Stimulated activated memory B cell treated with anti-CD40 and anti-IgM and Interleukin-4, amounts not matched to agents 10 μg/mL and 1 μg/mL and 100 μg/mL, for 72 hours (primary cell): ENCODE measurements around the gene TIMM17A.
"Not testable (repeated sequence)": the region's sequence is repeated elsewhere in the genome, so short reads cannot be mapped to it uniquely, and the experiment has no call there.

ENCODE experiments used
- ATAC-seq: fragments of 150-1000 bp; cut with Tn5 transposase; 2 replicates; pipeline ENCODE4 v1.10.0; 2021
- H3K27ac Mint-ChIP-seq: one replicate; pipeline ENCODE4 v1.8.0; 2022; ENCODE audit warnings: mild to moderate bottlenecking, mixed read lengths
- H3K27me3 Mint-ChIP-seq: one replicate; pipeline ENCODE4 v1.8.0; 2022; ENCODE audit warnings: mixed read lengths
- H3K36me3 Mint-ChIP-seq: one replicate; pipeline ENCODE4 v1.8.0; 2022; ENCODE audit warnings: mixed read lengths
- H3K4me1 Mint-ChIP-seq: one replicate; pipeline ENCODE4 v1.8.0; 2022; ENCODE audit warnings: mixed read lengths
- H3K4me3 Mint-ChIP-seq: one replicate; pipeline ENCODE4 v1.8.0; 2022; ENCODE audit warnings: mild to moderate bottlenecking, moderate library complexity, mixed read lengths
- H3K9me3 Mint-ChIP-seq: one replicate; pipeline ENCODE4 v1.8.0; 2022; ENCODE audit warnings: mixed read lengths

The TIMM17A gene

DNA sequence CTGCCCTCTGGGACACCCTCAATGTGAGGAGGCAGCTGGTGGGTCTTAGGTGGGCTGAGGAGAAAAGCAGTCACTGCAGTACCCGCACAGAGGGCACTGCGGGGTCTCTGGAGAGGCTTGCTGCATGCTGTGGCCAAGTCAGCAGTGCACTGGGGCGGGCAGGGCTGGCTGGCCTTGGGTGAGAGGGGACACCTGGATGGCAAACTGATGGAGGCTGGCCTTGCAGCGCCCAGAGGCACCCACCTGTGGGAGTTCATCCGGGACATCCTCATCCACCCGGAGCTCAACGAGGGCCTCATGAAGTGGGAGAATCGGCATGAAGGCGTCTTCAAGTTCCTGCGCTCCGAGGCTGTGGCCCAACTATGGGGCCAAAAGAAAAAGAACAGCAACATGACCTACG is 58.3 kb downstream of the TIMM17A start:
- no peak overlapping the region for H3K4me3 Mint-ChIP-seq
- no peaks in the 10 kb centered on the region for H3K9me3 Mint-ChIP-seq
- H3K36me3 Mint-ChIP-seq = no peaks in the 10 kb centered on the region
- no peak overlapping the region for H3K27ac Mint-ChIP-seq
- H3K27me3 Mint-ChIP-seq = peaks cover 20% of the 10 kb centered on the region
- H3K4me1 Mint-ChIP-seq = peaks cover 14% of the 10 kb centered on the region
- ATAC-seq = no peak

DNA sequence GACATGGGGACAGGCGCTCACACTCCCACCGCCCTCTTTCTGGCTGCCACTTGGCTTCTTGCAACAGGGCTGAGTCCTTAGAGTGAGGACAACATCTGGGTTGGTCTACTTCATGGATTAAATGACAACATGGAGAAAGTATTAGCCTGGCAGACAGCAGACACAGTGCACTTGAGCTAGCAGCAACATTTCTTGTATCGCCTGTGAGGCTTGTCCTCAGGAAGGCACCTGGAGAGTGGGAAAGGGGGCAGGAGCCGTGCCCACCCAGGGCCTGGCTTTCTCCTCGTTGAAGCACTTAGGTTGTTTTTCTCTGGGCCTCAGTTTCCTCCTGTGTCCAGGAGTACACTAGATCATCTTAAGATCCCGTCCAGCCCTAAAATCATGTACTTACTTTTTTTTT is 58.8 kb downstream of the TIMM17A start:
- Mint-ChIP-seq H3K4me3 (no peak overlapping the region), H3K27me3 (peaks cover 25% of the 10 kb centered on the region), H3K9me3 (no peaks in the 10 kb centered on the region), H3K27ac (no peak overlapping the region), H3K4me1 (peaks cover 14% of the 10 kb centered on the region), H3K36me3 (no peaks in the 10 kb centered on the region)
- no peak for ATAC-seq

GRCh38 chr1:202014915-202015661 is 59.8 kb downstream of the TIMM17A start:
- peaks cover 4% of the 10 kb centered on the region for H3K4me1 Mint-ChIP-seq
- H3K27ac Mint-ChIP-seq = no peak overlapping the region
- no peak overlapping the region for H3K4me3 Mint-ChIP-seq
- H3K27me3 Mint-ChIP-seq = peaks cover 35% of the 10 kb centered on the region
- no peaks in the 10 kb centered on the region for H3K9me3 Mint-ChIP-seq
- no peak for ATAC-seq
- H3K36me3 Mint-ChIP-seq = no peaks in the 10 kb centered on the region

- H3K9me3 Mint-ChIP-seq = no peaks in the 10 kb centered on the region
- no peaks in the 10 kb centered on the region for H3K36me3 Mint-ChIP-seq
These were observed 60.3 kb downstream of the TIMM17A start for GRCh38 chr1:202015662-202015937.

DNA sequence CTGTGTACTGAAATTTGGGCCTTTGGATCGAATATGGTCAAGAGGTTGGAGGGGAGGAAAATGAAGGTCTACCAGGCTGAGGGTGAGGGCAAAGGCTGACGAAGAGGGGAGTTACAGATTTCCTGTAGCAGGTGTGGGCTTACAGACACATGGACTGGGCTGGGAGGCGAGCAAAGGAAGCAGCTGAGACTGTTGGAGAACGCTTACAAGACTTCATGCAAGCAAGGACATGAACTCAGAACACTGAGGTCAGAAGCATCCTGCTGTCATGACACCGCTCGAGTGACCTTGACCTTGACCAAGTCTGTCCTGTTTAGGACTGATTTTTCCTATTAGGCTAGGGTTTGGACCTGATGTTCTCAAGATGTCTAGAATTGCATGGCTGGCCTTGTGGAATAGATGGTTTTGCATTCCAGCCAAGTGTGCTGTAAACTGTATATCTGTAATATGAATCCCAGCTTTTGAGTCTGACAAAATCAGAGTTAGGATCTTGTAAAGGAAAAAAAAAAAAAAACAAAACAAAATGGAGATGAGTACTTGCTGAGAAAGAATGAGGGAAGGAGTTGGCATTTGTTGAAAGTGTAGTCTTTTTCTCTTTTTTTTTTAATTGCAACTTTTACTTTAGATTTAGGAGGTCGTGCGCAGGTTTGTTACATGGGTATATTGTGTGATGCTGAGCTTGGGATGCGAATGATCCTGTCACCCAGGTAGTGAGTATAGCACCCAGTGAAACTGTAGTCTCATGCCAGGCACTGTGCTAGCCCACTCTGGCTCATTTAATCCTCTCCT is 60.9 kb downstream of the TIMM17A start:
- no peak overlapping the region for H3K4me3 Mint-ChIP-seq
- H3K4me1 Mint-ChIP-seq = no peaks in the 10 kb centered on the region
- H3K27ac Mint-ChIP-seq = no peak overlapping the region
- no peak for ATAC-seq
- no peaks in the 10 kb centered on the region for H3K36me3 Mint-ChIP-seq
- H3K27me3 Mint-ChIP-seq = peaks cover 37% of the 10 kb centered on the region
- H3K9me3 Mint-ChIP-seq = no peaks in the 10 kb centered on the region

More at GRCh38 chr1:202015662-202015937, 60.3 kb downstream of the TIMM17A start:
- Mint-ChIP-seq H3K4me3 (no peak overlapping the region), H3K27ac (no peak overlapping the region), H3K27me3 (peaks cover 36% of the 10 kb centered on the region), H3K4me1 (no peaks in the 10 kb centered on the region)
- no peak for ATAC-seq

GRCh38 chr1:202016811-202017748 is 61.8 kb downstream of the TIMM17A start:
- Mint-ChIP-seq H3K4me1 (no peaks in the 10 kb centered on the region), H3K9me3 (no peaks in the 10 kb centered on the region), H3K36me3 (no peaks in the 10 kb centered on the region), H3K27me3 (peaks cover 46% of the 10 kb centered on the region), H3K27ac (no peak overlapping the region), H3K4me3 (no peak overlapping the region)
- ATAC-seq = no peak

DNA sequence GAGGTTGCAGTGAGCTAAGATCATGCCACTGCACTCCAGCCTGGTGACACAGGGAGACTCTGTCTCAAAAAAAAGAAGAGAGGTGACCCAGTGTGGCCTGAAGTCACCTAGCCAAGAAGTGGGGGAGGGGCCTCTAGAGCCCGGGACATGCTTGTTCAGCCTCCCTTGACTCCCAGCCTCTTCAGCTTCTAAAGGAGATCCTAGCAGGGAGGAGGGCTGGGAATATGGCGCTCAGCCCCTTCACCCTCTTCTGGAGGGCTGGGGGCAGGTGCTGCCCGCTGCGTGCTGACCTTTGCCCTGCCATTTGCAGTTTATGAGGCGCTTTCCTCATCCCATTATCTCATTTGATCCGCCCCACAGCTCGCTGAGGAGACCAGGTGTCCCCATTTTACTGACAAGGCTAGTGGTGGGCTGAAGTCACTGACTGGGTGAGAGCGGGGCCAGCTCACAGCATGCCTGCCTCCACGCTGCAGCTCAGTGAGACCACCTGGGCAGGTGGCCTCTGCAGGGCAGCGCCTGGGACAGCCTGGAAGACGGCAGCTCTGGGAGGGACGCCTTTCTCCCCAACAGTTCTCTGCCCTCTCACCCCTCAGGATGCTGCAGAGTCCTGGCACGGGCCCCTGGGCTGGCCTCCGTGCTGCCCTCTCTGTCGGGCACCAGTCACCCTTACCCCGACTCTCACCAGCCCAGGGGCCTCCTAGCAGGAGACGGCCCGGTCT is 62.6 kb downstream of the TIMM17A start:
- Mint-ChIP-seq H3K27me3 (peaks cover 50% of the 10 kb centered on the region), H3K9me3 (no peaks in the 10 kb centered on the region), H3K27ac (no peak overlapping the region), H3K36me3 (no peaks in the 10 kb centered on the region), H3K4me3 (no peak overlapping the region), H3K4me1 (no peaks in the 10 kb centered on the region)
- no peak for ATAC-seq

DNA sequence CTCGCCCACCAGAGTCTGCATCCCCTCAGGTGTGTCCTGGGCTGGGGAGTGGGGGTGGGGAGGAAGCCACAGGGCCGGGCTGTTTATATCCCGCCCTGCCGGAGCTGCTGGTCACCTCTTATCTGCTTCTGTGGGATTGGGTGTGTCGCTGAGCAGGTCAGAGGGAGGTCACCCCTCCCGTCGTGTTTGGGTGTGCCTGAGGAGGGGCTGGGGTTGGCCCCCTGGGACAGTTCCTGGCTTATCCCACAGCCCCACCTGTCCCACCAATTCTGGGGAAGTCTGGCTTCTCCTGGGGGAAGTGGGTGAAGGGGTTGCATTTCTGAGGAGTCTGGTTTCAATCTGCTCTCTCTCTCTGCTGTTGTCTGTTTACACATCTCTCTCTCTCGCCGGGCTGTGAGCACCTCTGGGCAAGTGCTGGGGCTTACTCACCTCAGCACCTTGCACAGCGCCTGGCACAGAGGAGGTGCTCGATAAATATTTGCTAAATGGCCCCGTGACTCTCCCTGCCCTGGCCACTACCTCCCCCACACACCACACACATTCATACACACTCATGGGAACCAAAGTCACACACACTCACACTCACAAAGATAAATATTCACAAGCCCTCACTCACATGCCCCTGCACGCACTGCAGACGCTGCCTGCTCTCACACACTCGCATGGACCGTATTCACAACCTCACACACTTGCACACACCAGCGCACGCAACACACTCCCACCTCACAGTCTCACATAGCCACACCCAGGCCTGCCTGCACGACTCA is 63.3 kb downstream of the TIMM17A start:
- Mint-ChIP-seq H3K4me1 (no peaks in the 10 kb centered on the region), H3K36me3 (no peaks in the 10 kb centered on the region), H3K4me3 (no peak overlapping the region), H3K9me3 (no peaks in the 10 kb centered on the region), H3K27me3 (peaks cover 58% of the 10 kb centered on the region), H3K27ac (no peak overlapping the region)
- ATAC-seq = no peak

DNA sequence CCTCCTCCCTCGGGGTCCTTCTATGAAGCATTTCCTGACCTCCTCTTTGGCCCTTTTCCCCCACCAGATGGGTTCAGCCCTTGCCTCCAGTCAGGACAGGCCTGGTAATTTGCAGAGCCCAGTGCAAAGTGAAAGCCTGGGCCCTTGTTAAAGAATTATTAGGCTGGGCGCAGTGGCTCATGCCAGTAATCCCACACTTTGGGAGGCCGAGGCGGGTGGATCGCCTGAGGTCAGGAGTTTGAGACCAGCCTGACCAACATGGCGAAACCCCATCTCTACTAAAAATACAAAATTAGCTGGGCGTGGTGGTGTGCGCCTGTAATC is 63.9 kb downstream of the TIMM17A start:
- H3K9me3 Mint-ChIP-seq, H3K36me3 Mint-ChIP-seq, H3K4me3 Mint-ChIP-seq, H3K4me1 Mint-ChIP-seq, H3K27ac Mint-ChIP-seq, ATAC-seq: not testable (repeated sequence)
- peaks cover 58% of the 10 kb centered on the region for H3K27me3 Mint-ChIP-seq
